ENCODE results near the gene ABCC8.

Gene ABCC8

DNA sequence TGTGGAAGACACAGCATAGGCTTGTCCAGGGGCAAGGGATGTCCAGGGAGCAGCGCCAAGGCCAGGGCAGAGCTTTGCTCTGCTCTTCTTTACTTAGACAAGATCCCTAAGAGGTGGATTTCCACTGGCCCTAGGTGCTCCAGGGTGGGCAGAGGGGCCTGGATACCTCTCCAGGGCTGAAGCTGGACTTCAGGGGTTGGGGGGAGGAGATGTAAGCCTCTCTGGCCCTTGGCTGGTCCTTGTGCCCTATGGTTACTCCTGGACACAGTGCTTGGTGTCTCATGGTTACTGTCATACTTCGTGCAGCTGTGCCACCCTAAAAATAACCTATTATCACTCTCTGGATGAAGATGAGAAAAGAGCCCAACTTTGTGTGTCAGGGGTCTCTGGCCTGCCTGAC is 75.3 kb downstream of the ABCC8 start:
- no peak for DNase-seq

DNA sequence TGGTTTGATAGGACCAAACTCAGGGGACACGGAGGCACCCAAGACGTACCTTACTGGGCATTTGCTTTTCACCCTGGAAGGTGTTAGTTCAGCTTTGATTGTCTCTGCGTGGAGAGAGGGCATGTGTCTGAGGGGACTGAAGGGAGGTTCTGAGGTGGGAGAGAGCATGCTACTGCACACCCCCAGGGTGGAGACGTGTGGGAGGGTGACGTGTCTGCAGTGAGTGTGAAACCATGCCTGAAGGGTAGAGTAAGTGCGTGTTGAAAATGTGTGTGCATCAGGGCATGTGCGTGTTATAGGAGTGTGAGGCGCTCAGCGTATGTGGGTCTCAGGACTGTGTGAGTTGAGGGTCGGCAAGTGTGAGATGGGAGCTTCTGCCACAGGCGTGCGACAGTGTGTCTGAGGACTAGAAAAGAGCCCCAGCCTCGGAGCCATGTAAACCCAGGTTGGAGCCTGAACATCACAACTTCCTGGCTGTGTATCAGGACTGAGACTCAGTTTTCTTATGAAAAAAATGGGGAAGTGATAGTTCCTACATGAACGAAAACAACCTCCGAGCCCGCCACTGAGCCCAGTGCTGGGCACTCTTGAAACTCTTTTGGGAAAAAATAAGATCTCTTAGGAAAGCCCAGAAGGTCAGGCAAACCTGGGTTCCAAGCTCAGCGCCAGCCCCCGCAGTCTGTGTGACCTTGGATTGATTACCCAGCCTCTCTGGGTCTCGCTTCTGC is 76.4 kb downstream of the ABCC8 start:
- no peak for DNase-seq

DNA sequence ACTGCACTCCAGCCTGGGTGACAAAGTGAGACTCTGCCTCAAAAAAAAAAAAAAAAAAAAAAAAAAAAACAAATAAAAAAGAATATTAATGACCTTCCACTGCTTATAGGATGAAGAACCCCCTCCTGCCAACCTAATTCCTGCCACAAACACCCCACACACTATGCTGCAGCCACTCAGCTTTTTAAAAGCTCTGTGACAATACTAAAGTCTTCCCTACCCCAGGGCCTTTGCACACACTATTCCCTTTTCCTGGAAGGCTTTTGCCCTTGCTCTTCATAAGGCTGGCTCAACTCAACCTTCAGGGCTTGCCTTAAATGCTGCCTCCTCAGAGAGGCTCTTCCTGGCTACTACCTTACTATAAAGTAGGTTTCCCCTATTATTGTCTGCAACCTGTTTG is 77.4 kb downstream of the ABCC8 start:
- no peak for DNase-seq

DNA sequence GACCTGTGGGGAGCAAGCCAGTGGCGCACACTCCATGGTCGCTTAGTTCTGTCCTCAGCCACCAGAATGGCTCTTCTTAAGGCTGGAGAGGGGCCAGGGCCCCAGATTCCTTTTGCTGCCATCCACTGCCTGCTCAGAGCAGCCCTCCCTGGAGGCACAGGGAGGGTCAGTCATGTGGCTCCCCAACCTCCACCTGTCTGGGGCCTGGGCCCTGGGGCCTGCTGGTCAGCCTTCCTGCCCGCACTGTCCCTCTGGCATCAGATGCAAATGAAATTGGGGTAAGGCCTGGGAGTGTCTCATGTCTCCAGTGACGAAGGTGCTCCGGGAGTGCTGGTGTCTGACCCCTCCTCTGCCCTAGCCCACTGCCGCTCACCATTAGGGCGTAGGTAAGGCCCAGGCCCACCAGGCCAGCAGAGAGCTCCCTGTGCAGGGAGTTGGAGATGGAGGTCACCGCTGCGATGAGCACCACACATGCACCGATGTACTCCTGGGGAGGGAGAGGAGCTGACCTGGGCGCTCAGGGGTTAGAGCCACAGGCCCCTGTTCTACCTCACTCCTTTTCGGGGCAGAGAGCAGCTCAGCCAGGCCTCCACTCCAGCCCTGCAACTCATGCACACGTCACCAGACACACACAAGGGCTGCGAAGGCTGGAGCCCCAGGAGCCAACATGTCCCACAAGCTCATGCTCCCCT is 79.2 kb downstream of the ABCC8 start:
- DNase-seq: no peak

DNA sequence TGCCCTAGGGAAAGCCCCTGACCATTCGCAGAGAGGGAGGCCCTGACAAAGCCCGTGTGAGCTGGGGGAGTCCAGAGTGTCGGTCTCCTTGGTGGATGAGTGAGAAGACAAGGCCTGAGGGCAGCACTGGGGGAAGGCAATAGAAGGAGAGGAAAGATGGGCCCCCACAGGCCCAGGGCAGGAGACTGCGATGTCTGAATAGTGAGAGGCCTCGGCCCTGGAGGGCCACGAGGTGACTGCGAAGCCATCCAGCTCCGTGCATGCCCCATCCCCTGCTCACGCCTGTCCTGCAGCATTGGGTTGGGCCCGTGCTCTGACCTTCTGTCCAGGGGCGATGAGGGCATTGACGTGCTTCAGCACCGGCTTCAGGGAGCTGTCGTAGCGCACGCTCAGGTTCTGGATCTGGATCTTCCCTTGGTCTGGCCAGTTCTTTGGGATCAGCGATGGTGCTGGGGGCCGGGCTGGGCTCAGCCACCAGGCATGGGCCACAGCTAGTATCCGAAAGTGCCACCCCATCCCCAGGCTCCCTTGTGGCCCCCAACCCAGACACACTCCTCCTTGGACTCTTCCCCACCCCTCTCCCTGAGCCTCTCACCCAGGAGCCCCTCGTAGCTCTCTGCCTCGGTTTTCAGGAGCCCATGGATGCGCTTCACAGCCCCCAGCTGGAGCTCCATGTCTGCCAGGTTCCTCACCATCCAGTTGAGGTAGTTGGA is 79.9 kb downstream of the ABCC8 start:
- DNase-seq: no peak

DNA sequence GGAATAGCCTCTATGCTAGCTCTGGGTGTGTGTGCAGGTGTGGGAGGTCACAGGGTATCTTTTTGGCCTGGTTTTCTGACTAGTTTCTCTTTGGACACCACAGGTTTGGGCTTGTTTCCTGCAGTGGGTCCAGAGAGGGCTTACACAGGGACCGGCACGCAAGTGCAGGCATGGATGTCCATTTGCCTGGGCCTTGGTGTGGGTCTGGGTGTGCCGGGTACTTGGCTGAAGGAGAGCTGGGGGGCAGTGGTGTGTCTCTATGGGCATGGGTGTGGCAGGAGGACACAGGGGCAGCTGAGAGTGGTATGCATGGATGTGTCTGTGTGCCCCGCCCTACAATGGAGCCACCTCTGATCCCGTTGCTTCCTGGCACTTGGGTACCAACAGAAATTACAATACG is 80.7 kb downstream of the ABCC8 start:
- no peak for DNase-seq

DNA sequence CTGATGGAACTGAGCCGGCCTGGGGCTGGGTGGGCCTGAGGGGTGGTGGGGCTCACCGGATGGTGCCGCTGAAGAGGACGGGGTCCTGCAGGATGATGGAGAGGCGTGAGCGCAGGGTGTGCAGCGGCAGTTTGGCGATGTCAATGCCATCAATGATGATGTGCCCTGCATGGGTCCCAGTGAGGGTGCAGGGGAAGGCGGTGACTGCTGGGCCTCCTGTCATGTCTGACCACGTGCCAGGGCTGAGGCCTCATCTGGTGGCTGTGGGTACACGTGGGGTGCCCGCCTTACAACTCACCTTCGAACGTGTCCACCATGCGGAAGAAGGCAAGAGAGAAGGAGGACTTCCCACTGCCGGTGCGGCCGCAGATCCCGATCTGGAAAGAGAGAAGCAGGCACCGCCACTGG is 81.1 kb downstream of the ABCC8 start:
- DNase-seq: no peak

DNA sequence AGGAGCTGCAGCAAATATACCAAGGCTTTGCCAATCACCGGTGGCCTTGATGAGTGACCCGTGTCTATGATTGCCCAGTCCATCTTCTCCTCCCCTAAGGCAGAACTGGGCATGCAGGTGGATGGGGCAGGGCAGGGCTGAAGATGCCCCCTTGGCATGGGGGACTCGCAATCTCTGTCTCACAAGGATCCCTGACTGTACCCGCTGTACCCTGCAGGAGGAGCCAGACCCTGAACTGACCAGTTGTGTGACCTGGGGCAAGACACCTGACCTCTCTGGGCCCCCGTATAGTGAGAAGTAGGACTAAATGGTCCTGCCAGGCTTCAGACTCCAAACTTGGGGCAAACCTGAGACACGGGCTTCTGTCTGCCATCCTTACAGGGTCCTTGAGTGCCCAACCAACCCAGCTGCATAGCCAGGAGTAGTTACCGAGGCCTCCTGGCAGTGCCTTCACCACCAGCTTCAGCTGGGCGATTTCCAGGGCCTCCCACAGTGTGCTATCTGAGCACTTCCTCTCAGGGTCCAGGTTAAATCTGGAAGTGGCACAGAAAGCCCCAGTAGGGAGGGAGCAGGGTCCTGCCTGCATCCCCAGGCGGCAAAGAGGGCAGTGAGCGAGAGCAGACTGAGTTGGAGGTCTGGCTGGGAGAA is 81.8 kb downstream of the ABCC8 start:
- DNase-seq: no peak

DNA sequence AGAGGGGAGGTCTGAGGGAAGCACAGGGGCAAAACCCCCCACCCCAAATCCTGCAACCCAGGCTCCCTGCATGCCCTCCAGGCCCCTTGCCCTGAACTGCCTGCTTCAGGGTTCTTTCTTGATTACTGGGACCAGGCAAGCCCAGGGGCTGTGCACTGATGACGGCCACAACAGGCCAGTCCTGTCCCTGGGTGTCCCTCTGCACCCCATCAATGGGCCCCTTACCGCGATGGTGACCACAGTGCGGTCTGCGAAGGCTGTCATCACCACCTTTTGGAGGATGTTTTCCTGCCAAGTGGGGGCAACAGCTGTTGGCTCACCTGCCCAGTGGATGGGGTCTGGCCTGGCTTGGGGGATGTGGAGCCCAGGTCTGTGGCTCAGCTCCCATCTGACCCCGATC is 83.2 kb downstream of the ABCC8 start:
- no peak for DNase-seq

DNA sequence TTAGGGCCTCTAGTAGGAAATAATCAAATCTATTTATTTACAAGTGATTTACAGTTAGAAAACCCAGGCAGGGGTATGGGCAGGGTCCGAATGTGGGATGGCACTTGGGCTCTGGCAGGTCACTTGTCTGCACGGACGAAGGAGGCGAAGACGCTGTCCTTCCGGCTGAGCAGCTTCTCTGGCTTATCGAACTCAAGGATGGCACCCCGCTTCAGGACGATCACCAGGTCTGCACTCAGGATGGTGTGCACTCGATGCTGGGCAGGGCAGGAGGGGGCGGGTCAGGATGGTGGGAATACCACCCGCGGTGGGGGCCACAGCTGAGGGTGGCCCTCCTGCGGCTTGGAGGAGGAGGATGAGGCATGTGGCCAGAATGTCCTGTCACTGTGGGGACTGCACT is 83.8 kb downstream of the ABCC8 start:
- DNase-seq: no peak

DNA sequence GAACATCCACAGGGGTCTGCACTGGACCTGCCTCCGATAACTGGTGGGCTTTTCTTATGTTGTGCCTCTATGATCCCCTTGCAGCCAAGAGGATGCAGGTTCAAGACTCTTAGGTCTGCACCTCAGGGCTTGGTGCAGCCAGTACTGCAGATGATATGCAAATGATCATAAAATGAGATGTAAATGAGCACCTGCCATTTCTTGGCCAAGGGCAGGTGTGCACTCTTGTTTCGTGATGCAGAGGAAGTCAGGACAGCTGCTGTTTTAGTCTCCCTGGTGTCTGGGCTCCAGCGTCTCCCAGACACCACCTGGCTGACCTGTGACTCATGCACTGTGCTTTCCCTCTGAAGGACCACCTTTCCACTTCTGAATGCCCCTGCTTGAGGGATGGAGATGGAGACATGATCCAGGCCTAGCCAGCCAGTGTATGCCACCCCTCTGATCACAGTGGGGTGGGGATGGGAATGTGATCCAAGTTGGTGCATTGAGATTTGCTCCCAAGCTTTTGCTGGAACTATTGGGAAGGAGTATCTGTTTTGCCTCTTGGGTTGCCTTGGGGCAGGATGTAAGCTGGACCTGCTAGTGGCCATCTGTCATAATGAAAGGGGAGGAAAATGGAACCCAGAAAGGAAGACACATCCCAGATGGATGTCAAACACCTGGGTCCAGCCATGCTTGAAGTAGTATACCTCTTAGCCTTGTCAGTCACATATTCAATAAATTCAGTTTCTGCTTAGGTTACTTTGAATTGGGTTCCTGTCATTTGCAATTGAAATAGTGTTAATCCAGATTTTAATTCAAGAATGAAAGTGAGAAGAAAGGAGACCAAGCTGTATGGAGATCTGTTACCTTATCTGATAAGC is 84.9 kb downstream of the ABCC8 start:
- DNase-seq: no peak

DNA sequence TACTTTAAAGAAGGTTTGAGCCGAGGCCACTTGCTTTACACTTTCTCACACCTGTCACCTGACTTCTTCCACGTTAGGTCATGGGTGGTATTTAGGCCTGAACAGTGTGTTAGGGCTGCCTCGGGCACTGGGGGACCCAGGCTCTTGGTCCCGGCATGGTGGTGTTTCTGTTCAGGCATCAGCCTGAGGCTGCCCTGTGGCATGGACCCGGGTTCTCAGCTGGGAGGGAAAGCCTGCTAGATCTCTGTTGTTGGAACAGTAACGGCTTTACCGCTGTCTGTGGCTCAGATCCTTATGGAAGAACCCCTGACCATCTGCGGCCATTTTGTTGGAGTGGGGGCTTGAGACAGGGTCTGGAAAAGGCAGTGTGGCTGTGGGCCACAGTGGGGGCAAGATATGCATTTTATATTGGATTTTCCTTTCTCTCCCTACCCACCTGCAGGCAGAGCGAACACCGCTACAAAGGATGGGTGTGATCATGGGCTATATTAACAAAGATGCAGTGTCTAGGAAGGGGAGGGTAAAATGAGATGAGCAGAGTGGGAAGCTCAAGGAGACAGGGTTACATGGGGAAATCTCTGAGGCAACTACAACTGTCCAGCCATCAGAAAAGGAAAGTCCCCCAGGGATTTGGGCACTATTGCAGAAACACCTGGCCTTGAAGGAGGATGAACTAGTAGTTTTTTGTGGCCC is 86.5 kb downstream of the ABCC8 start:
- DNase-seq: no peak

DNA sequence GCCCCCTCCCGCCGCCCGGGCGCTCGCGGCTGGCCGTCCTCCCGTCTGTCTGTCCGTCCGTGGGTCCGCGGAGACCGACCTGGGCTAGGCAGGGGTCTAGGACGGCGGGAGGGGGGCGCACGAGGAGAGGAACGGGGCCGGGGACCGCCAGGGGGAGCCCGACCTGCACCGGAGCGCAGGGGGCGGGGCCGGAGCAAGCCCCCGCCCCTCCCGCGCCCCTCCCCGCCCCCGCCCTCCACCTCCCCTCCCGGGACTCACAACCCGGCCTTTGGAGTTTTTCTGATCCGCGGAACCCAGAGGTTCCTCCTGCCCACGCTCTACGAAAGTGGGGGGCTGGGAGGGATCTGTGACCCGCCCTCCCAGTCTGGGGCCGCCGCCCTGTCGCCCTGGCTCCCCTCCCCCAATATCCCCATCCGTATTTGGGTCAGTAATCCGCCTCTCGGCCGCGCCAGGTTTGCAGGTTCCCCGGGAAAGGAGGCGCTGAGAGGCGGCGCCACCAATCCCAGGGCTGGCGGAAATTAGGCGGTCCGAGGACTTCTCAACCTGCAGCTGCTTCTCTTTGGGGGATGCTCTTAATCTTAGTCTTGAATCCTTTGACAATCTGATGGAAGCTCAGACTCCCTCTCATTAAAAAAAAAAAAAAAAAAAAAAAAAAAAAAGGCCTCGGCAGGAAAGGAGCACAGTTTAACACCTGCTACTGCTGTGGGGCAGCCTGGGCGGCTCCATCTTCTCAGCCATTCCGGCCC is 87.3 kb downstream of the ABCC8 start:
- DNase-seq: peak; percentile 40

DNA sequence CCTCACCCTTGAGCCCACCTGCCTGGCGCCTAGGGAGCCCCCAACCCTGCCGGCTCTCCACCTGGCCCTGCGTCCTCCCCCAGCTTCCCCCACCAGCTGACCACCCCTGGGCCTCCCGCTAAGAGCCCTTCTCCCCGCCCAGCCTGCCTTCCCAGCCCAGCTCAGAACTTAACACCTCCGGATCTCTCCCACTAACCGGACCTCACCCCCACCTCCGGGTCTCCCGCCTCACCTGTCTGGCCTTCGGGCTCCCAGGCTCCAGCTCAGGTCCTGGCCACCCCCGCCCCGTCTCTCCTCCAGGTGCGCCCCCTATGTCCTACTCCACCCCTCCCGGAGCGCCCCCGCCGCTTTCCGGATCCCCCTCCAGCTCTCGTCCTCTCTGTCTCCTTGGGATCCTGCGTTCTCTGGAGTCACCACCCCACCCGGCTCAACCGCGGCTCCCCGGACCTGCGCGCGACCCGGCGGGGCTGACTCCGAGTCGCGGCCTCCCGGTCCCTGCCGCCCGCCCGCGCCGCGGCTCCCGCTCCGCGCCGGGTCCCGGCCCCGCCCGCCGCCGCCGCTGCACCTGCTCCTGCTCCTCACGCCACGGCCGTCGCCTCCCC is 87.9 kb downstream of the ABCC8 start, which contains the start of gene KCNJ11:
Gene KCNJ11 (minus strand): TSS at position 51 of the 602 bp plus-strand sequence. CDS start 568 bp downstream, outside the sequence.
- no peak for DNase-seq

DNA sequence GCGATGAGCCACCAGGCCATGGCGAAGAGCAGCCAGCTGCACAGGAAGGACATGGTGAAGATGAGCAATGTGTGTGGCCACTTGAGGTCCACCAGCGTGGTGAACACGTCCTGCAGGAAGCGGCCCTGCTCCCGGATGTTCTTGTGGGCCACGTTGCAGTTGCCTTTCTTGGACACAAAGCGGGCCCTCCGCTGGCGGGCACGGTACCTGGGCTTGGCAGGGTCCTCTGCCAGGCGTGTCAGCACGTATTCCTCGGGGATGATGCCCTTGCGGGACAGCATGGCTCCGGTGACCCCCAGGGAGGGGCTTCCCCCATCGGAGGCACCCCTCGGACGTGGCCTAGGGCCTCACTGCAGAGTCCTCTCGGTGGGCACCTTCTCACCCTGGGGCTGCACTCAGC is 88.8 kb downstream of the ABCC8 start:
- DNase-seq: no peak

DNA sequence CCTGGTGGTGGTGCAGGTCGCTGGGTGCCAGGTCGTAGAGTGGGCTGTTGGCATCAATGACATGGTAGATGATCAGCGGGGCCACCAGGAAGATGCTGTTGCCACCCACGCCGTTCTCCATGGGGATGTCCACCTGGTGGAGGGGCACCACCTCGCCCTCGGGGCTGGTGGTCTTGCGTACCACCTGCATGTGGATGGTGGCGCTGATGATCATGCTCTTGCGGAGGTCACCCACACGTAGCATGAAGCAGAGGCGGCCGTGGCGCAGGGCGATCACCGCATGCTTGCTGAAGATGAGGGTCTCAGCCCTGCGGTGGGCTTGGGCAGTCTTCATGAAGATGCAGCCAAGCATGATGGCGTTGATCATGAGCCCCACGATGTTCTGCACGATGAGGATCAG is 89.4 kb downstream of the ABCC8 start:
- DNase-seq: no peak

DNA sequence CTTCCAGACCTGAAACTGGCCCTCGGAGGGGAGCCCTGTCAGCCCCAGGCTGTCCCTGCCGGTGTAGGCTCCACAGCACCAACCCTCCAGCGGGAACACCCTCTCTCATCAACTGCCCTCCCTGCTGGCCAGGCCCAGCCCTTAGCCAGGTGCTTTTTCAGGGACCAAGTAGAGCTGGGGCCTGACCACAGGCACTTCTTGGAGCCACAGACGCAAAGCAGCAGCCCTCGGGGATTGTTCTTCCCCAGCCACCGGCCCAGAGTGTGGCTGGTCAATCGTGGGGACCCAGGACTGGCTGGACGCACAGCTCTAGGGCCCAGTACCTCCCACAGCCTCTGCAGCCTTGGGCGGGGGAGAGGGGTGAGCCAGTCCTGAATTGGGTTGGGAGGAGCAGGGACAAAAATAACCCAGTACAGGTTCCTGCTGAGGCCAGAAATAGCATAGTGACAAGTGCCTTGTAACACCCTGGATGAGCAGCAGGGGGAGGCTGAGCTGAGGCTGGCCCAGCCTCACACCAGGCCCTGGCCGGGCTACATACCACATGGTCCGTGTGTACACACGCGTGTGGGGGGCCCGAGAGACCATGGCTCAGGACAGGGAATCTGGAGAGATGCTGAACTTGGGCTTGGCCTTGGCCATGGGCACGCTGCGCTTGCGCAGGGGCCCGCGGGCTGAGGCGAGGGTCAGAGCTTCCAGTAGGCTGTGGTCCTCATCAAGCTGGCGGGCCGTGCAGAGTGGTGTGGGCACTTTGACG is 90.1 kb downstream of the ABCC8 start:
- DNase-seq: no peak

DNA sequence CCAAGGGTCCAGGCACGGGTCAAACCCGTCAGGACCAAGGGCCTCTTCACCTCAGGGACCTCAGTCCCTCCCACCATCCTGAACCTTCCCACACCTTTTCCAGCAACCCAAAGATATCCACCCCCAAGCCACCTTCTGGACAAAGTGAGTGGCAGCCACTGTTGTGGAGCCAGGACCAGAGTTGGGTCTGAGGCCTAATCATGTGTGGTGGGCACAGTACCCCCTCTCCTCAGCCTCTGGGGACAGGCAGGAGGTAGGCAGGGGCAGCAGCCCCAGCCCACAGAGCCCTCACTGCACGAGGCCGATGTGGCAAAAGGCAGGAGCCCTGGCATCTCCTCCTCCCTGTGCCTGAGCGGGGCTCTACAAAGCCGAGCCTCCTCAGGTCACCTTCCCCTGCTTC is 90.7 kb downstream of the ABCC8 start:
- DNase-seq: no peak

DNA sequence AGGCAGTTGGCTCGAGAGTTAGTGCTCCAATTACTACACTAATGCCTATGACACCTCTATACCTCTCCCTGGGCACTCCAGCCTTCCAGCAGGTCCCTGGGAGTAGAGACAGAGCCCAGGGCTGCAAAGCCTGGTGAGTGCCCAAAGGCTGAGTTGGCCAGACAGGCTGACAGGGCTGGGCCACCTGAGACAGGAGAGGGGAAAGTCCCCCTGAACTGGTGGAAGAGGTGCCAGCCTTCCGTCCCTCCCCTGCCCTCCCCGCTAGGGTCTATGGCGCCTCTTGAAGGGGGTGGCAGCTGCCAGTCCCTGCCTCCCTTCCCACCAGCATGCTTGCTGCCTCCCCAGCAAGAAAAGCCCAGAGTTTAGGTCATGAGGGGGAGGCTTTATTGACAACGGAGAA is 91.2 kb downstream of the ABCC8 start:
- no peak for DNase-seq

DNA sequence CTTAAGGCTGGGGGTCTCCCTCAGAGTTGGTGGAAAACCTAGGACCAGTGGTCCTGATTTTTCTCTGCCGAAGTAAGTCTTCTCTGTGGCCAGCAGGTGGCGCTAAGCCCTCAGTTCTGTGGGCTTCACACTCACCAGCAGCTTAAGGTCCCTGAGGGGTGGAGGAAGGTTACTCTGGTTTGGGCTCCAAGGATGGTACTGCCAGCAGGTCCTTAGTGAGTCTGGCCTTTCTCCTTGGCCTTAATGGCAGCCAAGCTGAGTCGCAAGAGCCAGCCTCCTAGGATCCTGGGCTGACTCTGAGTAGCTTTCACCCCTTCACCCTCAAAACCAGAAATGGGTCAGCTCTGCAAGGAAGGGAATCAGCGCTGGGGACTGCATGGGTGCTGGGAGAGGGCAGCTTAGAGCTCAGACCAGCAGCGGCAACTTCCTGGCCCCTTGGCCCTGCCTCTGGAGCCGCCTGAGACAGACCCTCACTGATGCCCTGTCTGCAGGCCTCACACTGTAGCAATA is 92.6 kb downstream of the ABCC8 start:
- peak; percentile 8 for DNase-seq

Measured in T1000 (cell line).